Epithelial cell of proximal tubule (primary cell): ENCODE data around the gene NAB2. TPM values are rescaled to one million over a fixed set of nuclear protein-coding genes. Genes with fewer than 3 reads are reported as not detected.

Source experiments
- DNase-seq: peaks from one replicate; pipeline ENCODE4 v3.0.0-alpha.2; 2011; ENCODE audit warnings: low read depth
- H3K4me3 ChIP-seq: 2 replicates; pipeline ENCODE4 v1.5.1; 2011; ENCODE audit warnings: low read depth, mild to moderate bottlenecking, low read length
- CTCF ChIP-seq: conservative IDR thresholded peaks from 2 replicates; pipeline ENCODE4 v1.5.1; 2012; ENCODE audit warnings: low read depth, mild to moderate bottlenecking, low read length
- total RNA-seq: library from RNA; depleted of rRNA; stranded (reverse); fragments of >200 nt; gene quantifications from 2 replicates; pipeline ENCODE4 v1.2.3, GENCODE V29; 2015

Gene NAB2
- total RNA-seq, 1 donor from 2014 or later: 24.4 TPM

- peak overlapping the region; percentile 93 for H3K4me3 ChIP-seq
- no peak for TF ChIP-seq CTCF
- no peak for DNase-seq
Measured at GRCh38 chr12:57091638-57092528, 3.0 kb downstream of the NAB2 start.

- DNase-seq: no peak
- TF ChIP-seq CTCF: no peak
- H3K4me3 ChIP-seq: no peak overlapping the region
Measured at GRCh38 chr12:57092529-57092862, 3.6 kb downstream of the NAB2 start.

- DNase-seq: no peak
- no peak overlapping the region for H3K4me3 ChIP-seq
- TF ChIP-seq CTCF: no peak
Measured at GRCh38 chr12:57092876-57093414, 4.0 kb downstream of the NAB2 start.

- no peak overlapping the region for H3K4me3 ChIP-seq
- no peak for DNase-seq
- TF ChIP-seq CTCF: peak; percentile 61
Measured at GRCh38 chr12:57093415-57094207, 4.7 kb downstream of the NAB2 start.

- DNase-seq: no peak
- no peak for TF ChIP-seq CTCF
- no peak overlapping the region for H3K4me3 ChIP-seq
Measured at GRCh38 chr12:57094208-57095160, 5.6 kb downstream of the NAB2 start.

GRCh38 chr12:57095440-57095839 is 6.5 kb downstream of the NAB2 start:
- H3K4me3 ChIP-seq: no peak overlapping the region
- TF ChIP-seq CTCF: no peak
- DNase-seq: no peak
